Chondrocyte (in vitro differentiated cells): Measurements from ENCODE around the gene ATF3. TPM values are rescaled to one million over a fixed set of nuclear protein-coding genes. Genes with fewer than 3 reads are reported as not detected.

Experiments
- DNase-seq: peaks from one replicate; pipeline ENCODE4 v3.0.0; 2021; ENCODE audit warnings: mixed read lengths, low spot score
- H3K27ac Mint-ChIP-seq: one replicate; pipeline ENCODE4 v1.8.0; 2021; ENCODE audit warnings: mild to moderate bottlenecking, moderate library complexity, mixed read lengths; ENCODE audit not compliant: unreplicated experiment
- H3K27me3 Mint-ChIP-seq: 2 replicates; pipeline ENCODE4 v1.8.0; 2021; ENCODE audit warnings: low read depth, mixed read lengths
- H3K36me3 Mint-ChIP-seq: 2 replicates; pipeline ENCODE4 v1.8.0; 2021; ENCODE audit warnings: low read depth, mixed read lengths
- H3K4me1 Mint-ChIP-seq: 2 replicates; pipeline ENCODE4 v1.8.0; 2021; ENCODE audit warnings: low read depth, mild to moderate bottlenecking, mixed read lengths
- H3K4me3 Mint-ChIP-seq: one replicate; pipeline ENCODE4 v1.8.0; 2021; ENCODE audit warnings: mild to moderate bottlenecking, moderate library complexity, mixed read lengths; ENCODE audit not compliant: unreplicated experiment
- H3K9me3 Mint-ChIP-seq: 2 replicates; pipeline ENCODE4 v1.8.0; 2021; ENCODE audit warnings: low read depth, mixed read lengths
- CTCF ChIP-seq: fragments of 200-600 bp; sonication (generic); IDR thresholded peaks from 2 replicates; pipeline ENCODE4 v1.5.0; 2021; ENCODE audit warnings: antibody characterized with exemption, mild to moderate bottlenecking, moderate library complexity
- total RNA-seq: library from RNA; stranded (reverse); gene quantifications from 3 replicates; pipeline ENCODE4 v1.2.1, GENCODE V29; 2021

Gene ATF3
- total RNA-seq, 1 donor from 2014 or later: 50.2 TPM

GRCh38 chr1:212644866-212645545 is 36.4 kb downstream of the ATF3 start:
- no peak for DNase-seq
- Mint-ChIP-seq H3K27me3 (peaks cover 11% of the 10 kb centered on the region), H3K4me1 (peaks cover 17% of the 10 kb centered on the region), H3K4me3 (no peak overlapping the region), H3K36me3 (peaks cover 5% of the 10 kb centered on the region), H3K9me3 (no peaks in the 10 kb centered on the region), H3K27ac (no peak overlapping the region)
- TF ChIP-seq CTCF: no peak

GRCh38 chr1:212645546-212646543 is 37.3 kb downstream of the ATF3 start:
- Mint-ChIP-seq H3K9me3 (no peaks in the 10 kb centered on the region), H3K36me3 (peaks cover 4% of the 10 kb centered on the region), H3K27me3 (peaks cover 11% of the 10 kb centered on the region), H3K4me3 (no peak overlapping the region), H3K4me1 (peaks cover 23% of the 10 kb centered on the region), H3K27ac (no peak overlapping the region)
- DNase-seq: no peak
- no peak for TF ChIP-seq CTCF

- no peak overlapping the region for H3K4me3 Mint-ChIP-seq
- peaks cover 8% of the 10 kb centered on the region for H3K27me3 Mint-ChIP-seq
- TF ChIP-seq CTCF: no peak
- peaks cover 27% of the 10 kb centered on the region for H3K4me1 Mint-ChIP-seq
- H3K36me3 Mint-ChIP-seq: peaks cover 4% of the 10 kb centered on the region
- no peak overlapping the region for H3K27ac Mint-ChIP-seq
- no peak for DNase-seq
- H3K9me3 Mint-ChIP-seq: no peaks in the 10 kb centered on the region
These were observed 38.0 kb downstream of the ATF3 start for GRCh38 chr1:212646588-212646987.

GRCh38 chr1:212647004-212647403 is 38.4 kb downstream of the ATF3 start:
- H3K9me3 Mint-ChIP-seq: no peaks in the 10 kb centered on the region
- no peak for DNase-seq
- peaks cover 30% of the 10 kb centered on the region for H3K4me1 Mint-ChIP-seq
- H3K27me3 Mint-ChIP-seq: peaks cover 8% of the 10 kb centered on the region
- H3K27ac Mint-ChIP-seq: no peak overlapping the region
- no peak overlapping the region for H3K4me3 Mint-ChIP-seq
- TF ChIP-seq CTCF: no peak
- H3K36me3 Mint-ChIP-seq: peaks cover 4% of the 10 kb centered on the region

- Mint-ChIP-seq H3K4me1 (peaks cover 30% of the 10 kb centered on the region), H3K9me3 (no peaks in the 10 kb centered on the region), H3K27me3 (peaks cover 8% of the 10 kb centered on the region), H3K4me3 (no peak overlapping the region), H3K36me3 (peaks cover 4% of the 10 kb centered on the region), H3K27ac (peak overlapping the region; percentile 9)
- DNase-seq: no peak
- no peak for TF ChIP-seq CTCF
These were observed 39.9 kb downstream of the ATF3 start for GRCh38 chr1:212648431-212648830.
